Measurements from ENCODE around the gene PRDM7.

Gene PRDM7

GRCh38 chr16:90027611-90028010 is 49.5 kb downstream of the PRDM7 start:
- no peak for TF ChIP-seq POLR2AphosphoS5 (IDR thresholded peaks at IDR 0.05; ENCODE audit: low read depth, low read length)
- no peak for TF ChIP-seq REST (IDR thresholded peaks at IDR 0.05; ENCODE audit: insufficient read depth in 1 of 2, low read depth in 2 of 2, low read length in 2 of 2)
- TF ChIP-seq TAF1 (IDR thresholded peaks at IDR 0.05; ENCODE audit: borderline replicate concordance, insufficient read depth, low read length), result no peak
- TF ChIP-seq FOXP2 (optimal IDR thresholded peaks at IDR 0.05; ENCODE audit: borderline replicate concordance, extremely low read depth, extremely low read length, insufficient read depth), result no peak
- no peak for TF ChIP-seq SIN3A (IDR thresholded peaks at IDR 0.05; ENCODE audit: borderline replicate concordance, insufficient read depth, low read length)

GRCh38 chr16:90026135-90026534 is 51.0 kb downstream of the PRDM7 start:
- TF ChIP-seq POLR2AphosphoS5 (IDR thresholded peaks at IDR 0.05; ENCODE audit: low read depth, low read length) (no peak), REST (IDR thresholded peaks at IDR 0.05; ENCODE audit: insufficient read depth in 1 of 2, low read depth in 2 of 2, low read length in 2 of 2) (no peak)

- TF ChIP-seq SIN3A (IDR thresholded peaks at IDR 0.05; ENCODE audit: borderline replicate concordance, insufficient read depth, low read length) (no peak), POLR2AphosphoS5 (IDR thresholded peaks at IDR 0.05; ENCODE audit: low read depth, low read length) (no peak), FOXP2 (optimal IDR thresholded peaks at IDR 0.05; ENCODE audit: borderline replicate concordance, extremely low read depth, extremely low read length, insufficient read depth) (no peak), REST (IDR thresholded peaks at IDR 0.05; ENCODE audit: insufficient read depth in 1 of 2, low read depth in 2 of 2, low read length in 2 of 2) (no peak), TAF1 (IDR thresholded peaks at IDR 0.05; ENCODE audit: borderline replicate concordance, insufficient read depth, low read length) (no peak)
Observed at GRCh38 chr16:90023078-90023447, 54.1 kb downstream of the PRDM7 start.

- TF ChIP-seq REST (IDR thresholded peaks at IDR 0.05; ENCODE audit: insufficient read depth in 1 of 2, low read depth in 2 of 2, low read length in 2 of 2), result no peak
- TF ChIP-seq SIN3A (IDR thresholded peaks at IDR 0.05; ENCODE audit: borderline replicate concordance, insufficient read depth, low read length), result no peak
- no peak for TF ChIP-seq POLR2AphosphoS5 (IDR thresholded peaks at IDR 0.05; ENCODE audit: low read depth, low read length)
- TF ChIP-seq FOXP2 (optimal IDR thresholded peaks at IDR 0.05; ENCODE audit: borderline replicate concordance, extremely low read depth, extremely low read length, insufficient read depth), result peak; percentile 40
- no peak for TF ChIP-seq TAF1 (IDR thresholded peaks at IDR 0.05; ENCODE audit: borderline replicate concordance, insufficient read depth, low read length)
Observed at GRCh38 chr16:90022209-90023077, 54.7 kb downstream of the PRDM7 start.
